H1 (cell line): ENCODE data around the gene STX17. TPM values are rescaled to one million over a fixed set of nuclear protein-coding genes. Genes with fewer than 3 reads are reported as not detected.

Source experiments
- CTCF ChIA-PET: fragments of 300-600 bp; sonication (Branson Sonifier 250); formaldehyde crosslinking; loops from one replicate; lab custom pipeline; 2021; ENCODE audit not compliant: partially characterized antibody; lab: Charles Lee
- POLR2A ChIA-PET: fragments of 300-600 bp; sonication (Branson Sonifier 250); formaldehyde crosslinking; loops from one replicate; lab custom pipeline; 2021; ENCODE audit warnings: inconsistent platforms; ENCODE audit not compliant: partially characterized antibody; lab: Charles Lee
- DNase-seq, 2 experiments: peaks; one replicate each; pipeline versions ENCODE4 v3.0.0 to v3.0.0-alpha.2; 2010 to 2022; ENCODE audit warnings: low spot score in 2 of 2, low read depth in 1 of 2, mixed read lengths in 1 of 2
- FAIRE-seq: peaks from 2 replicates; lab custom pipeline; 2011; peaks lifted over from hg19 to GRCh38; lab: Jason Lieb, UNC
- H2AFZ ChIP-seq: 2 replicates; pipeline ENCODE4 v1.8.1; 2012; ENCODE audit warnings: low read length, inconsistent platforms
- H2AK5ac ChIP-seq: 2 replicates; pipeline ENCODE4 v1.6.1; 2013; ENCODE audit warnings: low read depth, low read length
- H2BK120ac ChIP-seq: replicated peaks from 2 replicates; pipeline ENCODE3; 2013; ENCODE audit warnings: low read depth, low read length, inconsistent platforms
- H2BK12ac ChIP-seq: 2 replicates; pipeline ENCODE4 v1.6.1; 2013; ENCODE audit warnings: low read depth, low read length
- H2BK15ac ChIP-seq: 2 replicates; pipeline ENCODE4 v1.6.1; 2013; ENCODE audit warnings: low read length
- H2BK20ac ChIP-seq: 2 replicates; pipeline ENCODE4 v1.6.1; 2013; ENCODE audit warnings: low read length
- H2BK5ac ChIP-seq: 2 replicates; pipeline ENCODE4 v1.6.1; 2013; ENCODE audit warnings: low read depth, low read length
- H3K14ac ChIP-seq: 2 replicates; pipeline ENCODE4 v1.6.1; 2013; ENCODE audit warnings: inconsistent platforms; ENCODE audit not compliant: insufficient read length
- H3K18ac ChIP-seq: 2 replicates; pipeline ENCODE4 v1.6.1; 2013; ENCODE audit warnings: low read length; ENCODE audit errors: extremely low read depth
- H3K23ac ChIP-seq: 2 replicates; pipeline ENCODE4 v1.6.1; 2013; ENCODE audit warnings: inconsistent platforms; ENCODE audit not compliant: insufficient read length
- H3K23me2 ChIP-seq: 2 replicates; pipeline ENCODE4 v1.6.1; 2013; ENCODE audit warnings: low read depth, low read length
- H3K27ac ChIP-seq: 2 replicates; pipeline ENCODE4 v1.6.1; 2011; ENCODE audit warnings: low read depth, low read length, inconsistent platforms
- H3K27me3 ChIP-seq, 4 experiments: replicated peaks in 1 of 4; 1 replicate in 1 of 4; 2 replicates in 3 of 4; pipeline versions ENCODE4 v1.6.1 to v1.8.1; 2011 to 2013; ENCODE audit warnings: low read length in 3 of 4, mild to moderate bottlenecking in 3 of 4, inconsistent platforms in 2 of 4, mixed read lengths in 2 of 4, moderate library complexity in 1 of 4; ENCODE audit not compliant: control insufficient read depth in 3 of 4, insufficient read depth in 3 of 4; ENCODE audit errors: extremely low read depth in 1 of 4
- H3K36me3 ChIP-seq, 4 experiments: 2 replicates each; pipeline versions ENCODE4 v1.6.1 to v1.8.1; 2011 to 2013; ENCODE audit warnings: mild to moderate bottlenecking in 4 of 4, low read length in 3 of 4, moderate library complexity in 2 of 4, control low read depth in 1 of 4, inconsistent platforms in 1 of 4; ENCODE audit not compliant: insufficient read depth in 4 of 4, control insufficient read depth in 2 of 4
- H3K4ac ChIP-seq: replicated peaks from 2 replicates; pipeline ENCODE3; 2013; ENCODE audit warnings: low read length, low read depth, mixed read lengths, inconsistent platforms; ENCODE audit not compliant: insufficient read length
- H3K4me1 ChIP-seq, 4 experiments: replicated peaks in 1 of 4; 1 replicate in 1 of 4; 2 replicates in 3 of 4; pipeline versions ENCODE4 v1.6.1 to v1.8.1; 2011 to 2013; ENCODE audit warnings: low read length in 3 of 4, inconsistent platforms in 2 of 4, mixed read lengths in 1 of 4; ENCODE audit not compliant: insufficient read depth in 4 of 4, control insufficient read depth in 3 of 4
- H3K4me2 ChIP-seq, 2 experiments: 2 replicates each; pipeline versions ENCODE4 v1.6.1 to v1.8.1; 2011 to 2013; ENCODE audit warnings: low read depth in 2 of 2, low read length in 2 of 2, control low read depth in 1 of 2, inconsistent platforms in 1 of 2, mild to moderate bottlenecking in 1 of 2; ENCODE audit not compliant: insufficient read depth in 1 of 2
- H3K4me3 ChIP-seq, 4 experiments: fragments of 200-600, 300-600 bp in 1 of 4; sonication (generic), shearing (Covaris generic), sonication (Bioruptor Twin) in 1 of 4; 2 replicates each; pipeline versions ENCODE4 v1.5.1 to v1.8.1; 2011 to 2016; ENCODE audit warnings: low read length in 4 of 4, low read depth in 3 of 4, control low read depth in 2 of 4, inconsistent platforms in 2 of 4, mild to moderate bottlenecking in 2 of 4, mixed read lengths in 1 of 4, moderate library complexity in 1 of 4; ENCODE audit not compliant: insufficient read depth in 2 of 4; ENCODE audit errors: extremely low read depth in 1 of 4
- H3K56ac ChIP-seq: replicated peaks from 2 replicates; pipeline ENCODE3; 2013; ENCODE audit warnings: low read depth, mild to moderate bottlenecking, mixed read lengths, low read length, inconsistent platforms; ENCODE audit not compliant: insufficient read length
- H3K79me1 ChIP-seq: 2 replicates; pipeline ENCODE4 v1.6.1; 2013; ENCODE audit warnings: low read depth, low read length, control low read depth
- H3K79me2 ChIP-seq, 2 experiments: 2 replicates each; pipeline versions ENCODE4 v1.6.1 to v1.8.1; 2012 to 2013; ENCODE audit warnings: low read length in 2 of 2, mild to moderate bottlenecking in 2 of 2, inconsistent platforms in 1 of 2; ENCODE audit not compliant: insufficient read depth in 2 of 2, control insufficient read depth in 1 of 2
- H3K9ac ChIP-seq, 4 experiments: replicated peaks in 1 of 4; 1 replicate in 1 of 4; 2 replicates in 3 of 4; pipeline versions ENCODE4 v1.6.1 to v1.8.1; 2011 to 2013; ENCODE audit warnings: low read depth in 3 of 4, low read length in 3 of 4, control low read depth in 2 of 4, mild to moderate bottlenecking in 2 of 4, moderate library complexity in 2 of 4, inconsistent platforms in 1 of 4; ENCODE audit errors: extremely low read depth in 1 of 4
- H3K9me3 ChIP-seq, 2 experiments: 2 replicates each; pipeline versions ENCODE4 v1.6.1 to v1.8.1; 2012 to 2013; ENCODE audit warnings: mild to moderate bottlenecking in 2 of 2, moderate library complexity in 2 of 2, control low read depth in 1 of 2, inconsistent platforms in 1 of 2, low read depth in 1 of 2, low read length in 1 of 2, mixed read lengths in 1 of 2; ENCODE audit not compliant: insufficient read depth in 2 of 2
- H4K20me1 ChIP-seq, 2 experiments: replicated peaks in 1 of 2; 2 replicates each; pipeline versions ENCODE3 to v1.8.1; 2011 to 2013; ENCODE audit warnings: inconsistent platforms in 2 of 2, low read length in 2 of 2, mild to moderate bottlenecking in 1 of 2; ENCODE audit not compliant: insufficient read depth in 2 of 2, control insufficient read depth in 1 of 2
- H4K5ac ChIP-seq: 2 replicates; pipeline ENCODE4 v1.6.1; 2013; ENCODE audit warnings: low read length, low read depth, mixed read lengths, inconsistent platforms; ENCODE audit not compliant: insufficient read length
- H4K8ac ChIP-seq: 2 replicates; pipeline ENCODE4 v1.8.0; 2013; ENCODE audit warnings: mild to moderate bottlenecking, moderate library complexity, low read length, inconsistent platforms; ENCODE audit not compliant: insufficient read depth; ENCODE audit errors: extremely low read depth
- H4K91ac ChIP-seq: replicated peaks from 2 replicates; pipeline ENCODE3; 2013; ENCODE audit warnings: low read length, mixed read lengths, inconsistent platforms; ENCODE audit not compliant: insufficient read length
- CTBP2 ChIP-seq: IDR thresholded peaks from 2 replicates; pipeline ENCODE4 v1.7.0; 2011; ENCODE audit warnings: borderline replicate concordance, mild to moderate bottlenecking, moderate library complexity, mixed read lengths, low read length; ENCODE audit not compliant: insufficient read depth, insufficient read length
- EP300 ChIP-seq, 2 experiments: IDR thresholded peaks; 1 replicate in 1 of 2; 2 replicates in 1 of 2; pipeline ENCODE4 v1.6.1; 2011 to 2012; ENCODE audit warnings: low read depth in 2 of 2, low read length in 2 of 2, mild to moderate bottlenecking in 2 of 2, borderline replicate concordance in 1 of 2, inconsistent platforms in 1 of 2, moderate library complexity in 1 of 2
- JUN ChIP-seq: IDR thresholded peaks from 2 replicates; pipeline ENCODE4 v1.6.1; 2011; ENCODE audit warnings: low read depth, mild to moderate bottlenecking, improper control_type of control experiment, low read length
- KDM4A ChIP-seq: IDR thresholded peaks from one replicate; pipeline ENCODE4 v1.7.1; 2012; ENCODE audit warnings: low read depth, mild to moderate bottlenecking, moderate library complexity, low read length, inconsistent platforms; ENCODE audit not compliant: severe bottlenecking
- SP4 ChIP-seq: IDR thresholded peaks from 2 replicates; pipeline ENCODE4 v1.6.1; 2012; ENCODE audit warnings: low read length, inconsistent platforms
- TCF12 ChIP-seq: IDR thresholded peaks from 2 replicates; pipeline ENCODE4 v1.6.1; 2011; ENCODE audit warnings: low read depth, mild to moderate bottlenecking, low read length
- USF2 ChIP-seq: IDR thresholded peaks from 2 replicates; pipeline ENCODE4 v1.6.1; 2011; ENCODE audit warnings: low read length, improper control_type of control experiment
- polyA plus RNA-seq, 7 experiments: library from polyadenylated mRNA; depleted of rRNA in 3 of 7; stranded (reverse) in 5 of 7; unstranded in 2 of 7; fragments of >200 nt in 5 of 7; fragments of 200-250 nt in 2 of 7; gene quantifications; 1 replicate in 5 of 7; 2 replicates in 1 of 7; 4 replicates in 1 of 7; pipeline versions ENCODE4 v1.2.1 to v1.2.3, GENCODE V29; 2011 to 2013; ENCODE audit warnings: missing spikeins in 2 of 7, mixed read lengths in 2 of 7
- total RNA-seq: library from RNA; stranded (reverse); fragmentation: NEBNext Ultra II Directional; extraction: Animal tissue kit (Norgen Biotek cat#: 25700); gene quantifications from 2 replicates; pipeline ENCODE4 v1.2.1, GENCODE V29; 2021

Gene STX17
- total and polyA plus RNA-seq, 2 of the 8 experiments (the other 6 are each of a cell fraction or from before 2014, with no cell fraction given), result 4.5 to 16.3 TPM

DNA sequence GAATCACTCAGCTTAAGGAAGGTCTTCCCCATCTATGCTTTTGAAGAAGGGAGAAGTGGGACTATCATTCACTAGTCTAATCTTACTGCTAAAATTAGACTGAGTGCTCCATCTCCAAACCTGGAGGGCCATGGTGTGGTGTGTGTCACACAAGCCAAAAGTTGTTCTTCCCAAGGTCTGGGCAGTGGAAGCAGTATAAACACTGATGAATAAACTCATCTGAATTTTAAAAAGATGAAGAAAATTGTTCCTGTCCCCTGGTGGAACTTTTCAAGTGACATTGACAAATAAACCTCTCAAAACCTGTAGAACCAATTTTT, 16.2 kb downstream of the STX17 start:
- no peak overlapping the region for H3K27ac ChIP-seq
- TF ChIP-seq JUN (no peak), EP300 (IDR thresholded peaks at IDR 0.05; ENCODE audit: borderline replicate concordance in 1 of 2, low read depth in 2 of 2, low read length in 2 of 2) (no peak), SP4 (no peak), KDM4A (no peak), CTBP2 (no peak), USF2 (no peak), TCF12 (no peak)

More for the DNA sequence above, 16.2 kb downstream of the STX17 start:
- Histone ChIP-seq H3K27me3 (no peaks in the 10 kb centered on the region), H4K5ac (no peak overlapping the region), H4K91ac (no peak overlapping the region), H2BK20ac (no peak overlapping the region), H3K9ac (no peak overlapping the region), H3K4me3 (no peak overlapping the region), H3K56ac (no peak overlapping the region), H2AFZ (no peak overlapping the region), H2BK5ac (no peak overlapping the region), H3K4me1 (no peaks in the 10 kb centered on the region; a peak in 1 of 7 replicates), H3K79me2 (no peaks in the 10 kb centered on the region), H3K79me1 (no peaks in the 10 kb centered on the region), H3K18ac (no peak overlapping the region), H3K4me2 (no peak overlapping the region), H3K14ac (no peak overlapping the region), H2BK15ac (no peak overlapping the region), H2BK12ac (no peak overlapping the region), H3K36me3 (peaks cover 3 to 11% (median 6%) of the 10 kb centered on the region in 4 experiments; a peak in 4 of 8 replicates), H3K23ac (no peak overlapping the region), H2AK5ac (no peak overlapping the region), H3K9me3 (peaks cover 3 to 4% of the 10 kb centered on the region in 2 experiments; a peak in 2 of 4 replicates), H3K4ac (no peak overlapping the region), H3K23me2 (no peaks in the 10 kb centered on the region), H4K20me1 (no peaks in the 10 kb centered on the region), H2BK120ac (no peak overlapping the region), H4K8ac (no peak overlapping the region)
- FAIRE-seq (no peak), DNase-seq (no peak)
- CTCF ChIA-PET, result no interaction called here
- POLR2A ChIA-PET, result no interaction called here
